MM.1S (cell line): Measurements from ENCODE around the gene HMOX2.

Source experiments
- CTCF ChIP-seq: fragments of 300-600 bp; sonication (generic); IDR thresholded peaks from 2 replicates; pipeline ENCODE4 v1.5.1; 2016; ENCODE audit warnings: antibody characterized with exemption, low read length, mixed read lengths
- EZH2phosphoT487 ChIP-seq: fragments of 300-600 bp; sonication (generic); IDR thresholded peaks from 2 replicates; pipeline ENCODE4 v1.6.1; 2018; ENCODE audit warnings: antibody characterized with exemption, low read length

GRCh38 chr16:4495766-4496165 lies 19.6 kb downstream of the HMOX2 start:
- no peak for TF ChIP-seq CTCF
- no peak for TF ChIP-seq EZH2phosphoT487
